Right lobe of liver (tissue), 4 donors: ENCODE data around the gene DHRS13.

Experiments
- CTCF ChIP-seq, 4 donors: fragments of 200-600 bp in 3 of 4; fragments of 450-650 bp in 1 of 4; IDR thresholded peaks; one replicate each; pipeline versions ENCODE4 v1.5.1 to v1.8.0; 2016 to 2022; ENCODE audit warnings: antibody characterized with exemption in 4 of 4, mild to moderate bottlenecking in 2 of 4
- POLR2A ChIP-seq: fragments of 450-650 bp; IDR thresholded peaks from one replicate; pipeline ENCODE4 v1.6.1; 2017; ENCODE audit warnings: antibody characterized with exemption, mild to moderate bottlenecking
- donor health status: DM: no; HTN: no; CAD: no.
- donor health status: DM: no; HTN: no; CAD: no.
- donor health status: DM: no; HTN: yes; CAD: no.

DNA sequence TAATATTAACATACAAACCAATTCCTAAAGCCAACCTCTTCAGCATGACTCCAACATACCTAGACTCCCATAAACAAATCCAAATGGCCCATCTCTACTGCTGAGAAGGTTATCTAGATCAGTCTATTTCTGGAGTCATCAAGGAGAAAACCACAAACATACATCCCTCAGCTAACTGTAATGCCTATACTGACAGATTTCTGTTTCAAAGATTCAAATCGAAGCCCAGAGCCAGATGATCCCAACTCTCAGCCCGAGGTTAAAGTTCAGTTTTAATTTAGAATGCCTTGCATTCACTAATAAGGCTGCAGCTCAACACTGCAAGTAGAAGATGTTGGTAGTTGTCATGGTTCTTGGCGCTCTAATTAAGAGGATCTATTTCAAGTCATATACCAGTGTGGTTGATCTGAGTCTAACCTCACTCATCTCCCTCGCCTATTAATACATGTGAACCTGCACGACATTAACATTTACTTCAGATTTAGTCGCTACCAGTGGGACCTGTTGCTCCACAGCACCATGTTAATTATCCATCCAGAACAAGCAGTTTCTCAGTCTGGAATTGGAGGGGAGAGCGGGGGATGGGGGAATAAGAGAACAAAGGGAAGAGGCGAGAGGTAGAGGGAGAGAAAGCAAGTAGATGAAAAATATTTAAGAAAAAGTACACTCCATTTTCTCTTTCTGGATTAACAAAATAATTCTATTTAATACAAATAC lies 33.0 kb upstream of the DHRS13 start:
- TF ChIP-seq CTCF (IDR thresholded peaks at IDR 0.05): no peak
- TF ChIP-seq POLR2A: no peak
